Measurements from ENCODE around the gene RABEP1.

RABEP1 gene

DNA sequence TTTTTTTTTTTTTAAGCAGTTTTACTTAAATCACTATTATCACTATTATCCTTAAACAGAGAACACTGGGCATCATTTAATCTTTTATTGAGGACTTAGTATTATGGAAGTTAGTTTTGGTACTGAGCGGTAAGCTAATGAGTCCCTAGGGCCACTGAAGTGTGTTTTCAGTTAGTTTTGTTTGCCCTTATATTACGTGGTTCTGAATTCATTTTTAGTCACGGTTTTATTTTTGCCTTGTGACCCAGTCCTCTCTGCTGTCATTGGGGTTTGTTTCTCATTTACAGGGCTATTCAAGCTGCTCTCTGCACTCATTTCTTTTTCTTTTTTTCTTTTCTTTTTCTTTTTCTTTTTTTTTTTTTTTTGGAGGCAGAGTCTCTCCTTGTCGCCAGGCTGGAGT is 17.3 kb downstream of the RABEP1 start:
- H3K4me1 ChIP-seq (ENCODE audit: insufficient read depth, low read length), result no peaks in the 10 kb centered on the region
- no peaks in the 10 kb centered on the region for H3K36me3 ChIP-seq (ENCODE audit: insufficient read depth, low read length)
- no peaks in the 10 kb centered on the region for H3K9me3 ChIP-seq (ENCODE audit: control insufficient read depth, insufficient read depth, low read length)
- no peak overlapping the region for H3K9ac ChIP-seq (ENCODE audit: low read depth, low read length)

GRCh38 chr17:5304636-5305035 is 22.6 kb downstream of the RABEP1 start:
- H3K4me1 ChIP-seq (ENCODE audit: insufficient read depth, low read length), result no peaks in the 10 kb centered on the region
- H3K9me3 ChIP-seq (ENCODE audit: control insufficient read depth, insufficient read depth, low read length), result peaks cover 2% of the 10 kb centered on the region; the same call in 1 of the 2 replicates
- no peak overlapping the region for H3K9ac ChIP-seq (ENCODE audit: low read depth, low read length)
- no peaks in the 10 kb centered on the region for H3K36me3 ChIP-seq (ENCODE audit: insufficient read depth, low read length)

- H3K9me3 ChIP-seq (ENCODE audit: control insufficient read depth, insufficient read depth, low read length), result peaks cover 2% of the 10 kb centered on the region; the same call in 1 of the 2 replicates
- no peaks in the 10 kb centered on the region; the same call in 1 of the 2 replicates for H3K36me3 ChIP-seq (ENCODE audit: insufficient read depth, low read length)
- no peaks in the 10 kb centered on the region for H3K4me1 ChIP-seq (ENCODE audit: insufficient read depth, low read length)
- H3K9ac ChIP-seq (ENCODE audit: low read depth, low read length), result no peak overlapping the region
Observed at GRCh38 chr17:5309851-5310250, 27.8 kb downstream of the RABEP1 start.

GRCh38 chr17:5325851-5326250 is 43.8 kb downstream of the RABEP1 start:
- peaks cover 5% of the 10 kb centered on the region; the same call in 1 of the 2 replicates for H3K9me3 ChIP-seq (ENCODE audit: control insufficient read depth, insufficient read depth, low read length)
- H3K4me1 ChIP-seq (ENCODE audit: insufficient read depth, low read length), result no peaks in the 10 kb centered on the region
- H3K36me3 ChIP-seq (ENCODE audit: insufficient read depth, low read length), result no peaks in the 10 kb centered on the region
- H3K9ac ChIP-seq (ENCODE audit: low read depth, low read length), result no peak overlapping the region

- Histone ChIP-seq H3K9ac (ENCODE audit: low read depth, low read length) (no peak overlapping the region), H3K36me3 (ENCODE audit: insufficient read depth, low read length) (no peaks in the 10 kb centered on the region), H3K4me1 (ENCODE audit: insufficient read depth, low read length) (no peaks in the 10 kb centered on the region), H3K9me3 (ENCODE audit: control insufficient read depth, insufficient read depth, low read length) (no peaks in the 10 kb centered on the region)
Observed at GRCh38 chr17:5329784-5330557, 47.9 kb downstream of the RABEP1 start.

GRCh38 chr17:5330981-5331380 is 48.9 kb downstream of the RABEP1 start:
- no peaks in the 10 kb centered on the region for H3K4me1 ChIP-seq (ENCODE audit: insufficient read depth, low read length)
- H3K9ac ChIP-seq (ENCODE audit: low read depth, low read length), result no peak overlapping the region
- H3K9me3 ChIP-seq (ENCODE audit: control insufficient read depth, insufficient read depth, low read length), result no peaks in the 10 kb centered on the region
- no peaks in the 10 kb centered on the region for H3K36me3 ChIP-seq (ENCODE audit: insufficient read depth, low read length)

GRCh38 chr17:5331506-5331905 is 49.4 kb downstream of the RABEP1 start:
- Histone ChIP-seq H3K36me3 (ENCODE audit: insufficient read depth, low read length) (no peaks in the 10 kb centered on the region), H3K9ac (ENCODE audit: low read depth, low read length) (no peak overlapping the region), H3K4me1 (ENCODE audit: insufficient read depth, low read length) (no peaks in the 10 kb centered on the region), H3K9me3 (ENCODE audit: control insufficient read depth, insufficient read depth, low read length) (no peaks in the 10 kb centered on the region)

GRCh38 chr17:5344914-5345313 is 62.8 kb downstream of the RABEP1 start:
- no peak overlapping the region for H3K9ac ChIP-seq (ENCODE audit: low read depth, low read length)
- no peaks in the 10 kb centered on the region for H3K9me3 ChIP-seq (ENCODE audit: control insufficient read depth, insufficient read depth, low read length)
- no peaks in the 10 kb centered on the region for H3K4me1 ChIP-seq (ENCODE audit: insufficient read depth, low read length)
- peaks cover 4% of the 10 kb centered on the region for H3K36me3 ChIP-seq (ENCODE audit: insufficient read depth, low read length)

DNA sequence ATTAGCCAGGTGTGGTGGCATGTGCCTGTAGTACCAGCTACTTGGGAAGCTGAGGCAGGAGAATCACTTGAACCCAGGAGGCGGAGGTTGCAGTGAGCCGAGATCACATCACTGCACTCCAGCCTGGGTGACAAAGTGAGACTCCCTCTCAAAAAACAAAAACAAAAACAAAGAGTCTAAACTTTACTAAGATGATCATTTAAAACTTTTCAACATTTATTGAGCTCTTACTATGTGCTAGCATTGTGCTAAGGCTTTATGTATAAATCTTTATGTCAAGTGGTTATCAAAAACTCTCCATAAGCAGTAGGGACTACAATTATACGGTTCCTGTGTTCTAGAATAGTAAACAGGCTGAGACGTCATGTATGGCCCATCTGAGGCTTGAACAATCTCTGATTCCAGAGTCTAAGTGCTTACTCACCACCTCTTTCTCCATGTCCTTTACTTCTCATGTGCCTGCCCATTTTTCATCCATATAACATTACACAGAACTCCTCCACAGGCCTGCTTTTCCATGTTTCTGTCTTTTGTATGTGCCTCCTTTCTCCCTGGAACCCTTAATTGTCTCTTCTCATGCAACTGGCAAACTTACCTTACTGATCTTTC is 70.7 kb downstream of the RABEP1 start:
- H3K36me3 ChIP-seq (ENCODE audit: insufficient read depth, low read length), result peaks cover 7% of the 10 kb centered on the region
- no peaks in the 10 kb centered on the region for H3K4me1 ChIP-seq (ENCODE audit: insufficient read depth, low read length)

GRCh38 chr17:5354310-5354709 is 72.2 kb downstream of the RABEP1 start:
- peaks cover 7% of the 10 kb centered on the region for H3K36me3 ChIP-seq (ENCODE audit: insufficient read depth, low read length)
- no peak overlapping the region for H3K9ac ChIP-seq (ENCODE audit: low read depth, low read length)
- H3K9me3 ChIP-seq (ENCODE audit: control insufficient read depth, insufficient read depth, low read length), result no peaks in the 10 kb centered on the region
- no peaks in the 10 kb centered on the region for H3K4me1 ChIP-seq (ENCODE audit: insufficient read depth, low read length)

More for the DNA sequence above, 70.7 kb downstream of the RABEP1 start:
- no peak overlapping the region for H3K9ac ChIP-seq (ENCODE audit: low read depth, low read length)
- H3K9me3 ChIP-seq (ENCODE audit: control insufficient read depth, insufficient read depth, low read length), result no peaks in the 10 kb centered on the region

DNA sequence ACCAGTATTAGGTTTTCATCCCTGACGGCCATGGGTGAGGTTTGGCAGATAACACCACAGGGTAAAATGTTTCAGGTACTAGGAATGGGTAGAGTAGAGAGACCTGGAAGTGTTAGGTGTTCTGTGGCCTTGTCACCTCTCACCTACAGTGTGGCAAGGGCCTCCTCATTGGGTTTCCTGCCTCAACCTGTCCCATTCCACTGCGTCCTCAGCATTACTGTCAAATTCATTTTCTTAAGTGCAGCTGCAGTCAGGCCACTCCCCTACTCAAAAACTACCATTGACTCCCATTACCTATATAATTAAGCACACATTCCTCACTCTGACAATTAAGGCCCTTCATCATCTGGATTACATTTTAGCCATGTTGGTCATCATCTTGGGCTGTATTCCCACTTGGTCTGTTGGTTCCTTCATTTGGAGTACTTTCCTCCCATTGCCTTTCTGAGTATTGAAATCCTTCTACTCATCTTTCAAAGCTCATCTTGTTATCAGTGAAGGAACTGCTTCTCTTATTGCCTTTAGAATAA is 72.9 kb downstream of the RABEP1 start:
- Histone ChIP-seq H3K4me1 (ENCODE audit: insufficient read depth, low read length) (no peaks in the 10 kb centered on the region), H3K36me3 (ENCODE audit: insufficient read depth, low read length) (peaks cover 7% of the 10 kb centered on the region), H3K9ac (ENCODE audit: low read depth, low read length) (no peak overlapping the region), H3K9me3 (ENCODE audit: control insufficient read depth, insufficient read depth, low read length) (no peaks in the 10 kb centered on the region)

DNA sequence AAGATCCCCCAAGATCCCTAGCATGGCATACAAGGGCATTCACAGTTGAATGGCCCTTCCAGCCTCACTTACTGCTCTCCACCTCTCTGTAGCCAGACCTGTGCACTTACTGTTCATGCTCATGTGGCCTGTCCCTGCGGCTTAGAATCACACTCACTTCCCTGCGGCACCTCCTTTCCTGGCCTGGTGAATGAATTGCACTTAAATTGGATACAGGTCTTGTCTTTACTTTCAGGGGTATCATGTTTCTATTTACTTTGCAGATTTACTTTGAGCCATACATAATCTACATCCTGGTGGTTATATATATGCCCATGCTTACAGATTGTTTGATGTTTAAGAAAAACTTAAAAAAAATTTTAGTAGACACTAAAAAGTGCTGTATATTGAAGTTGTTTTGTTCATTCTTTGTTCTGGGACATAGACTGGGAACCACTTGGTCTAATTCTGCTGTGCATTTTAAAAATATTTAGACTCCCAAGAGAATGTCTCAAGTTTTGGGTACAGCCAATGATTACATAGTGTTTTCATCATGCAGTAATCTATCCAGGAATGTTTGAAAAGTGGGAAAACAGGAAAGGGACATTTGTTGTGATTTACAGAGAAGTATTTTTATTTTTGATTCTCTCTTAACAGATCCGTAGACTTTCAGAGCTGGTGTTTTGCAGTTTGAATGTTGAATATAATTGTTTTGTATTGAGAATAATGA is 73.5 kb downstream of the RABEP1 start:
- H3K36me3 ChIP-seq (ENCODE audit: insufficient read depth, low read length), result peaks cover 3% of the 10 kb centered on the region; the same call in 1 of the 2 replicates
- H3K9ac ChIP-seq (ENCODE audit: low read depth, low read length), result no peak overlapping the region
- no peaks in the 10 kb centered on the region for H3K9me3 ChIP-seq (ENCODE audit: control insufficient read depth, insufficient read depth, low read length)
- no peaks in the 10 kb centered on the region for H3K4me1 ChIP-seq (ENCODE audit: insufficient read depth, low read length)

- peaks cover 4% of the 10 kb centered on the region; the same call in 1 of the 2 replicates for H3K36me3 ChIP-seq (ENCODE audit: insufficient read depth, low read length)
- no peak overlapping the region for H3K9ac ChIP-seq (ENCODE audit: low read depth, low read length)
- no peaks in the 10 kb centered on the region for H3K9me3 ChIP-seq (ENCODE audit: control insufficient read depth, insufficient read depth, low read length)
- no peaks in the 10 kb centered on the region; the same call in 1 of the 2 replicates for H3K4me1 ChIP-seq (ENCODE audit: insufficient read depth, low read length)
Observed at GRCh38 chr17:5361426-5361825, 79.3 kb downstream of the RABEP1 start.

DNA sequence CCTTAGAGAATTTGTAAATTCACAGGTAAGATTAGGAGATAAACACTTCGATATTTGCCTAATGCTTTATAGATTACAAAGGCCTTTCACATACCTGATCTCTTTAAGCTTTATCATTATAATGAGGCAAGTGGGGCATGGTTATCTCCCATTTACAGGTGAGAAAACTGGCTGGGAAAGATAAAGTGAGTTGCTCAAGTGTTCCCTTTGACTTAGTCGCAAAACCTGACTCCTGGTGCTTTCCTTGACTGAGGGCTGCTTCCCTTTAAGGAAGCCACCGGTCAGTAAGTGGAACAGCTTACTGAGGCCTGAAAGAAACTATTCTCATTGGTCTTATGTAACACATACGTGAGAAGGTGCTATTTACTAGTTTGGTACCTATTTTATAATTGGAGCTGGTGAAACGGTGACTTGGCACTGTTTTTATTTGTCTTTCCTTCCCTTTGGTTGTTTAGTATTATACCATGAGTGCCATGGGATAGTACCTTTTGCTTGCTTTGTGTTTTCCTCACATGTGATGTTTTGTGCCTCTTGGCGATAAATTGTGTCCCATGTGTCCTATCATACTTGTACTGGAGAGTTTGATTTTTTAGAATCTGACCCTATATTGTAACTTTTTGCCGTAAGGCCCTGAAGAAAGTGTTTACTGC is 80.2 kb downstream of the RABEP1 start:
- Histone ChIP-seq H3K9me3 (ENCODE audit: control insufficient read depth, insufficient read depth, low read length) (no peaks in the 10 kb centered on the region), H3K4me1 (ENCODE audit: insufficient read depth, low read length) (no peaks in the 10 kb centered on the region; the same call in 1 of the 2 replicates), H3K9ac (ENCODE audit: low read depth, low read length) (no peak overlapping the region), H3K36me3 (ENCODE audit: insufficient read depth, low read length) (peaks cover 4% of the 10 kb centered on the region; the same call in 1 of the 2 replicates)
